SK-N-SH (cell line): ENCODE results near the gene TNFRSF1A. TPM values are rescaled to one million over a fixed set of nuclear protein-coding genes. Genes with fewer than 3 reads are reported as not detected.

Experiments used
- CTCF ChIA-PET: fragments of 300-600, 350-600 bp; formaldehyde crosslinking; extraction: SDS; loops from one replicate; lab custom pipeline; 2021; lab: Yijun Ruan, JAX
- POLR2A ChIA-PET: fragments of 350-600 bp; sonication (Branson Sonifier 250); formaldehyde crosslinking; extraction: SDS; loops from one replicate; lab custom pipeline; 2020; ENCODE audit warnings: antibody characterized with exemption, inconsistent platforms; lab: Yijun Ruan, JAX
- DNase-seq: peaks from one replicate; pipeline ENCODE4 v3.0.0; 2012
- H2AFZ ChIP-seq: fragments of 200-600 bp; sonication (generic); 2 replicates; pipeline ENCODE4 v1.8.1; 2016; ENCODE audit warnings: antibody characterized with exemption, mild to moderate bottlenecking, low read depth
- H3F3A ChIP-seq: fragments of 200-600 bp; sonication (generic); replicated peaks from 2 replicates; pipeline ENCODE3; 2016; ENCODE audit warnings: antibody characterized with exemption, mild to moderate bottlenecking; ENCODE audit not compliant: insufficient read depth
- H3K27ac ChIP-seq, 2 experiments: fragments of 200-500 bp in 1 of 2; fragments of 200-600 bp in 1 of 2; sonication (Bioruptor generic) in 1 of 2; sonication (generic), shearing (Covaris generic) in 1 of 2; 2 replicates each; pipeline versions ENCODE4 v1.5.1 to v1.6.1; 2014 to 2016; ENCODE audit warnings: low read depth in 2 of 2, inconsistent platforms in 1 of 2, low read length in 1 of 2, mild to moderate bottlenecking in 1 of 2, mixed read lengths in 1 of 2
- H3K27me3 ChIP-seq: fragments of 200-600 bp; sonication (generic), shearing (Covaris generic); 2 replicates; pipeline ENCODE4 v1.6.1; 2016; ENCODE audit warnings: mixed run types; ENCODE audit not compliant: insufficient read depth
- H3K36me3 ChIP-seq, 2 experiments: fragments of 200-500 bp in 1 of 2; fragments of 200-600 bp in 1 of 2; sonication (Bioruptor generic) in 1 of 2; sonication (generic) in 1 of 2; replicated peaks in 1 of 2; 2 replicates each; pipeline versions ENCODE3 to v1.5.1; 2014 to 2016; ENCODE audit warnings: low read length in 1 of 2, mild to moderate bottlenecking in 1 of 2; ENCODE audit not compliant: insufficient read depth in 2 of 2, control insufficient read depth in 1 of 2
- H3K4me1 ChIP-seq, 2 experiments: fragments of 200-500 bp in 1 of 2; fragments of 200-600 bp in 1 of 2; sonication (Bioruptor generic) in 1 of 2; sonication (generic), shearing (Covaris generic) in 1 of 2; 2 replicates each; pipeline versions ENCODE4 v1.5.1 to v1.6.1; 2014 to 2016; ENCODE audit warnings: low read depth in 1 of 2, low read length in 1 of 2, mixed run types in 1 of 2; ENCODE audit not compliant: insufficient read depth in 2 of 2, control insufficient read depth in 1 of 2
- H3K4me2 ChIP-seq: fragments of 200-600 bp; sonication (generic), shearing (Covaris generic); 2 replicates; pipeline ENCODE4 v1.6.1; 2017; ENCODE audit warnings: mixed run types
- H3K4me3 ChIP-seq, 2 experiments: fragments of 200-500 bp in 1 of 2; fragments of 200-600 bp in 1 of 2; sonication (Bioruptor generic) in 1 of 2; sonication (generic), shearing (Covaris generic) in 1 of 2; 2 replicates each; pipeline versions ENCODE4 v1.5.1 to v1.8.1; 2014 to 2016; ENCODE audit warnings: low read depth in 2 of 2, inconsistent platforms in 1 of 2, low read length in 1 of 2, mild to moderate bottlenecking in 1 of 2, mixed read lengths in 1 of 2, moderate library complexity in 1 of 2
- H3K79me2 ChIP-seq: fragments of 200-600 bp; sonication (generic); 2 replicates; pipeline ENCODE4 v1.8.1; 2017; ENCODE audit warnings: mild to moderate bottlenecking; ENCODE audit not compliant: insufficient read depth
- H3K9ac ChIP-seq: fragments of 200-600 bp; sonication (generic); 2 replicates; pipeline ENCODE4 v1.6.1; 2017; ENCODE audit warnings: mixed run types
- H3K9me2 ChIP-seq: fragments of 200-600 bp; sonication (generic); 2 replicates; pipeline ENCODE4 v1.6.1; 2017; ENCODE audit warnings: mixed run types
- H3K9me3 ChIP-seq: fragments of 200-600 bp; sonication (generic); 2 replicates; pipeline ENCODE4 v1.6.1; 2017; ENCODE audit warnings: mixed run types, mild to moderate bottlenecking, moderate library complexity
- H4K20me1 ChIP-seq: fragments of 200-600 bp; sonication (generic); 2 replicates; pipeline ENCODE4 v1.6.1; 2017; ENCODE audit warnings: mild to moderate bottlenecking, mixed run types; ENCODE audit not compliant: insufficient read depth
- FOSL2 ChIP-seq: IDR thresholded peaks from 2 replicates; pipeline ENCODE4 v1.4.0; 2012; ENCODE audit warnings: low read depth, mild to moderate bottlenecking, moderate library complexity, borderline replicate concordance
- IRF3 ChIP-seq: fragments of 150-350 bp; IDR thresholded peaks from 2 replicates; pipeline ENCODE4 v1.6.1; 2016; ENCODE audit warnings: mild to moderate bottlenecking, low read depth, low read length
- JUND ChIP-seq: IDR thresholded peaks from 2 replicates; pipeline ENCODE4 v1.4.0; 2012
- MXI1 ChIP-seq: IDR thresholded peaks from 2 replicates; pipeline ENCODE4 v1.6.1; 2012; ENCODE audit warnings: mild to moderate bottlenecking, low read depth, low read length, improper control_type of control experiment
- POLR2AphosphoS5 ChIP-seq: IDR thresholded peaks from 2 replicates; pipeline ENCODE4 v1.6.1; 2012; ENCODE audit warnings: low read depth, low read length
- SMC3 ChIP-seq: IDR thresholded peaks from 2 replicates; pipeline ENCODE4 v1.6.1; 2012; ENCODE audit warnings: low read depth, low read length, improper control_type of control experiment
- TAF1 ChIP-seq: IDR thresholded peaks from 2 replicates; pipeline ENCODE4 v1.6.1; 2012; ENCODE audit warnings: low read depth, mild to moderate bottlenecking, low read length, moderate library complexity, borderline replicate concordance
- YY1 ChIP-seq: IDR thresholded peaks from 2 replicates; pipeline ENCODE4 v1.4.0; 2012; ENCODE audit warnings: low read depth, mild to moderate bottlenecking
- ZBTB33 ChIP-seq: IDR thresholded peaks from 2 replicates; pipeline ENCODE4 v1.4.0; 2012; ENCODE audit warnings: low read depth, borderline replicate concordance
- WGBS: methylation state at CpG from one replicate; pipeline ENCODE4 v1.1.6; 2017; ENCODE audit warnings: low lambda C conversion rate; 5-methylcytosine and 5-hydroxymethylcytosine counted together
- polyA plus RNA-seq, 3 experiments: library from polyadenylated mRNA; depleted of rRNA; stranded (reverse); fragments of >200 nt; gene quantifications; 2 replicates each; pipeline ENCODE4 v1.2.3, GENCODE V29; 2012
- TF ChIP-seq, protein P1 (sequence below): IDR thresholded peaks from 2 replicates; pipeline ENCODE4 v1.6.1; 2012; ENCODE audit warnings: mild to moderate bottlenecking, low read depth, low read length, moderate library complexity

The TNFRSF1A gene
- polyA plus RNA-seq, 1 of the 3 experiments (the other 2 are of a cell fraction): 92.9 TPM

DNA sequence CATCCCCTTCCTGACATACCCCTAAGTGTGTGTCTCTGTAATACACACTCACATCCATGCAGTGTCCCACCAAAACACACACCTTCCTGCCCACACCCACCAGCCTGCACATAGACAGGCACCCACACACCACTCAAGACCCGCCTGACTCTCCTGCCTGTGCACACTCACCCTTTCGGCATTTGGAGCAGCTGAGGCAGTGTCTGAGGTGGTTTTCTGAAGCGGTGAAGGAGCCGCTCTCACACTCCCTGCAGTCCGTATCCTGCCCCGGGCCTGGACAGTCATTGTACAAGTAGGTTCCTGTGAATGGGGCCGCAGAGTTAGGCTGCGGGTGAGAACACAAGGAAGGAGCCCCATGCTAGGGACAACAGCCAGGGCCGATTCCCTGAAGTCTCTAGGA is 8.3 kb downstream of the TNFRSF1A start:
- WGBS: 18% methylated on average over 9 of the region's 9 CpGs
- peak overlapping the region; percentile 96 to 100 for H3K27ac ChIP-seq
- H3K4me3 ChIP-seq: no peak overlapping the region
- TF ChIP-seq TAF1: peak; percentile 57; the same call in 1 of the 2 replicates
- no peak for TF ChIP-seq IRF3
- peak; percentile 26; the same call in 1 of the 2 replicates for TF ChIP-seq POLR2AphosphoS5
- peak; percentile 46; the same call in 1 of the 2 replicates for TF ChIP-seq FOSL2
- TF ChIP-seq, protein P1, sequence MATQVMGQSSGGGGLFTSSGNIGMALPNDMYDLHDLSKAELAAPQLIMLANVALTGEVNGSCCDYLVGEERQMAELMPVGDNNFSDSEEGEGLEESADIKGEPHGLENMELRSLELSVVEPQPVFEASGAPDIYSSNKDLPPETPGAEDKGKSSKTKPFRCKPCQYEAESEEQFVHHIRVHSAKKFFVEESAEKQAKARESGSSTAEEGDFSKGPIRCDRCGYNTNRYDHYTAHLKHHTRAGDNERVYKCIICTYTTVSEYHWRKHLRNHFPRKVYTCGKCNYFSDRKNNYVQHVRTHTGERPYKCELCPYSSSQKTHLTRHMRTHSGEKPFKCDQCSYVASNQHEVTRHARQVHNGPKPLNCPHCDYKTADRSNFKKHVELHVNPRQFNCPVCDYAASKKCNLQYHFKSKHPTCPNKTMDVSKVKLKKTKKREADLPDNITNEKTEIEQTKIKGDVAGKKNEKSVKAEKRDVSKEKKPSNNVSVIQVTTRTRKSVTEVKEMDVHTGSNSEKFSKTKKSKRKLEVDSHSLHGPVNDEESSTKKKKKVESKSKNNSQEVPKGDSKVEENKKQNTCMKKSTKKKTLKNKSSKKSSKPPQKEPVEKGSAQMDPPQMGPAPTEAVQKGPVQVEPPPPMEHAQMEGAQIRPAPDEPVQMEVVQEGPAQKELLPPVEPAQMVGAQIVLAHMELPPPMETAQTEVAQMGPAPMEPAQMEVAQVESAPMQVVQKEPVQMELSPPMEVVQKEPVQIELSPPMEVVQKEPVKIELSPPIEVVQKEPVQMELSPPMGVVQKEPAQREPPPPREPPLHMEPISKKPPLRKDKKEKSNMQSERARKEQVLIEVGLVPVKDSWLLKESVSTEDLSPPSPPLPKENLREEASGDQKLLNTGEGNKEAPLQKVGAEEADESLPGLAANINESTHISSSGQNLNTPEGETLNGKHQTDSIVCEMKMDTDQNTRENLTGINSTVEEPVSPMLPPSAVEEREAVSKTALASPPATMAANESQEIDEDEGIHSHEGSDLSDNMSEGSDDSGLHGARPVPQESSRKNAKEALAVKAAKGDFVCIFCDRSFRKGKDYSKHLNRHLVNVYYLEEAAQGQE: no peak
- TF ChIP-seq JUND: peak; percentile 29; the same call in 1 of the 2 replicates
- TF ChIP-seq ZBTB33: no peak
- TF ChIP-seq MXI1: no peak
- no peak for TF ChIP-seq SMC3
- TF ChIP-seq YY1: no peak
- peaks cover 65% of the 10 kb centered on the region for H3F3A ChIP-seq
- no peak overlapping the region for H2AFZ ChIP-seq
- H3K9me3 ChIP-seq: no peaks in the 10 kb centered on the region
- H4K20me1 ChIP-seq: 0 out of 2 replicates have a peak, but pooled peaks cover 5% of the 10 kb centered on the region
- peaks cover 67% of the 10 kb centered on the region for H3K79me2 ChIP-seq
- POLR2A ChIA-PET: interaction anchor here (0.6 kb wide), 1 partner anchor 197 kb away, joined by 3 read pairs; no protein-coding TSS in a partner anchor
- peaks cover 44 to 47% of the 10 kb centered on the region in 2 experiments for H3K36me3 ChIP-seq
- H3K9me2 ChIP-seq: no peaks in the 10 kb centered on the region
- H3K4me2 ChIP-seq: peak overlapping the region; percentile 88
- no peaks in the 10 kb centered on the region for H3K27me3 ChIP-seq
- CTCF ChIA-PET: no interaction called here
- H3K9ac ChIP-seq: peak overlapping the region; percentile 83; the same call in 1 of the 2 replicates
- peaks cover 33 to 58% of the 10 kb centered on the region in 2 experiments for H3K4me1 ChIP-seq
- no peak for DNase-seq
